ENCODE data around the gene ZNF414.

Gene ZNF414

DNA sequence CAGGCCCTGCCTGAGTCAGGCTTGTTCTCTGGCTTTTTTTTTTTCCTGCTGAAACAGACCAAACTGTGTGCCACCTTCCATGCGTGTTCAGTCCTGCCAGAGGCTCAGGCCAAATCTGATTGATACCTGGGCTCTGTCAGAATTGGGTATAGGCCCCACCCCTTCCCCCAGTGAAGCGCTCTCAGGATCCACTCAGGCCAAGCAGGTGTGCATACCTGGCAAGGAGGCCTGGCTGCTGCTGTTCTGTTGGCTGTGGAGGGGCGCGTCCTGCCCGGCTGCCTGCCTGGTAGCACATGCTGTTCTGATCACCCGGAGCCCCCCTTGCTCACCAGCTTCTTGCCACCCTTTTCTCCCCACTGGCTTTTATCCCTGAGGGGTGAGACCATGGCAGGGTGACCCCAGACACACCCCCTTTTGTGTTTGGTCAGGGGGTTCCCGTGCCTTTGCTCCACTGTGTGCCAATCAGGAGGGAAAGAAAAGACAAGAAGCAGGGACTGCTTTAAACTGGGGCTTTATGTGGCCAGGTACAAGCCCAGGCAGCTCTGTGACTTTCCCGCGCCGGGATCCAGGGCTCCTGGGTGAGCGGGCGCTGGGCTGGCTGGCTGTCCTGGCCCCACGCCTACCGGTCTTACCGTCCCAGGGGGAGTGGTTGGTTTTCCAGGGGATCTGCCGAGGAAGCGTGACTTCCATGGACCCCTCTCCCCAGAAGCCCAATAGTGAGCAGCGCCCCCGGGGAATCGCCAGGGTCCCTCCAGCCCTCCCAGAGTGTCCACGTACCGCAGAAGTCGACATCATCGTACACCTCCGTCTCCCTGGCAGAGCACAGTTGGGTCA, 24.2 kb downstream of the ZNF414 start:
- DNase-seq = no peak

DNA sequence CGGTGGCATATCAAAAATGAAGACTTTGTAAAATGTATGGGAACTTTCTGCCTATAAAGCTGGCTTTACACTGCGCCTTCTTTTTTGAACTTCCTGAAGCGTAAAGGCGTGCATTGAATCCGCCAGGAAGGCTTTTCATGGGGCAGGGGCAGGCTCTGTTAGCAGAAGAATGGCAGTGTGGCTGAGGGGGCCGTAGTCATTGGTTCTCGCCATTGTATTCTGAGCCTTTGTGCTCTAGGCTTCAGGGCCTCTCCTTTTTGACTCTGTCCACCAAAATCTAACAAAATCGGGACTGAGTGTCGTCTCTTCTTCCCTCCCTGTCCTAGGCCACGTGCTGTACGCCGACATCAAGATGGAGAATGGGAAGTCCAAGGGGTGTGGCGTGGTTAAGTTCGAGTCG, 25.6 kb downstream of the ZNF414 start:
- DNase-seq = no peak

DNA sequence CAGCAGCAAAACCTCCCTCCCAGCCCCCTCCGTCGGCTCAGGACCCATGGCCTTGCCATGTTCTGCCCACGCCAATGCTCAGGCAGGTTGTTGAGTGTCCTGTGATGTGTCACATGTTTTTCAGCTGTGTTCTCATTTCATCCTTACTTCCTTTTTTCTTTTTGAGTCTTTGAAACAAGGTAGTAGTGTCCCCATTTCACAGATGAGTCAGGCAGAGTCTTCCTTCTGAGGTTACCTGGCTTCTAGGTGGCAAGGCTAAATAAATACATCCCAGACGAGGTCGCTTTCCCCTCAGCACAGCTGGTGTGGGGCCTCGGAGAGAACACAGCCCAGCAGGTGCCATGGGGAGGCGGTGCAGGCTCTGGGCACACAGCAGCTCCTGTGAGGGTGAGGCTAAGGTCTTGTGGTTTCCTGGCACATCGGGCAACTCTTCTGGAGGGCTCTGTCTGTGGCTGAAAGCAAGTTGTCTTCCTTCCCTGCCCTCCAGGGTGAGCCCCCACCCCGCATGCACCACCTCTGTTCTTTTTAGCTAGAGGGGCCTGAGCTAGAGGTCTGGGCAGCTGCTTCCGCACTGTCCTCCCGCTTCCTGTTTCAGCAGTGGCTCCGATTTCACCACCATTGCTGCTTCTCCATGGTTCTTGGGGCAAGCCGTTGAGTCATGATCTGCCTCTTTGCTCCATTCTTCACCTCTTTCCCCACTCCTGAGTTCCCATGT, 26.7 kb downstream of the ZNF414 start:
- DNase-seq = no peak

DNA sequence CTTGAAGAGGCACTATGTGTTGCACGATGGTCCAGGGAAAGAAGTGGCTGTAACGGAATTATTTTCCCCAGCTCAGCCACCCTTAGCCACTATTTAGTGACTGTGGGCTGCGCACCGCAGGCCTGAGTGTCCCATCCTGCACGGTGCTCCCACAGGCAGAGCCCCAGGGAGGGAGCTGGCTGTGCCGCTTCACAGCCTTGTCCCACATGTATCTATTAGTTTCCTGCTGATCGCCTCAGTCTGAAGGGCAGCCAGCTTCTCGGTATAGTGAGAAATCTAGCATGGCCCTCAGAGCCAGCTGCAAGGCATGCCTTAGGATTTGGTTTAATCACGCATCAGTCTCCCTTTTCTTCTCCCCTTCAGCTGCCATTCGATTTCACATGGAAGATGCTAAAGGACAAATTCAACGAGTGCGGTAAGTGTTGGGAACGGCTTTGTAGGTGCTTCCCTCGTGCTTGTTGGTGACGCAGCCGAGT, 27.3 kb downstream of the ZNF414 start:
- DNase-seq = no peak

DNA sequence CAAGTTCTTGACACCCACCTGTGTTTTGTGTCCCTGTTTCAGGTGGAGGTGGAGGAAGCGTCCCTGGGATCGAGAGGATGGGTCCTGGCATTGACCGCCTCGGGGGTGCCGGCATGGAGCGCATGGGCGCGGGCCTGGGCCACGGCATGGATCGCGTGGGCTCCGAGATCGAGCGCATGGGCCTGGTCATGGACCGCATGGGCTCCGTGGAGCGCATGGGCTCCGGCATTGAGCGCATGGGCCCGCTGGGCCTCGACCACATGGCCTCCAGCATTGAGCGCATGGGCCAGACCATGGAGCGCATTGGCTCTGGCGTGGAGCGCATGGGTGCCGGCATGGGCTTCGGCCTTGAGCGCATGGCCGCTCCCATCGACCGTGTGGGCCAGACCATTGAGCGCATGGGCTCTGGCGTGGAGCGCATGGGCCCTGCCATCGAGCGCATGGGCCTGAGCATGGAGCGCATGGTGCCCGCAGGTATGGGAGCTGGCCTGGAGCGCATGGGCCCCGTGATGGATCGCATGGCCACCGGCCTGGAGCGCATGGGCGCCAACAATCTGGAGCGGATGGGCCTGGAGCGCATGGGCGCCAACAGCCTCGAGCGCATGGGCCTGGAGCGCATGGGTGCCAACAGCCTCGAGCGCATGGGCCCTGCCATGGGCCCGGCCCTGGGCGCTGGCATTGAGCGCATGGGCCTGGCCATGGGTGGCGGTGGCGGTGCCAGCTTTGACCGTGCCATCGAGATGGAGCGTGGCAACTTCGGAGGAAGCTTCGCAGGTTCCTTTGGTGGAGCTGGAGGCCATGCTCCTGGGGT, 28.2 kb downstream of the ZNF414 start:
- no peak for DNase-seq

DNA sequence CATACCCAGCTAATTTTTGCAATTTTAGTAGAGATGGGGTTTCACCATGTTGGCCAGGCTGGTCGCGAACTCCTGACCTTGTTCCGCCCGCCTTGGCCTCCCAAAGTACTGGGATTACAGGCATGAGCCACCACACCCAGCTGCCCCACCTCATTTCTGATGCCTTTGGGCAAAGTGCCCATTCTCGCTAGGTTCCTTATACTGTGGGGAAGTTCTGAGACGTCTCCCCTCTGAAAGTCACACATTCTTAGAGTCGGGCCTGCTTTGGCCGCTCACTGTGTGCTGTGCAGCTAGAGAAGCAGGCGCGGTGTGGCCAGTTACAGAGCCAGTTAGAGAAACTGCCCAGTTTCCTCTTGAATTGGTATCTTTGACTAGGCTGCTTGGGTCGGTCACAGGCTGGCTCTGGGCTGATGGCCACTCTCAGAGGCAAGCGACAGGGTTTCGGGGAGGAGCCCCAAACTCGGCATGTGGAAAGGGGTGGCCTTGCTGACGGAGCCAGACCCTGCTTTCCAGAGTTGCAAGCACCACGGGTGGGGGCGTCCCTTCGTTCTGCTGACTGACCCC, 29.6 kb downstream of the ZNF414 start:
- DNase-seq = no peak

DNA sequence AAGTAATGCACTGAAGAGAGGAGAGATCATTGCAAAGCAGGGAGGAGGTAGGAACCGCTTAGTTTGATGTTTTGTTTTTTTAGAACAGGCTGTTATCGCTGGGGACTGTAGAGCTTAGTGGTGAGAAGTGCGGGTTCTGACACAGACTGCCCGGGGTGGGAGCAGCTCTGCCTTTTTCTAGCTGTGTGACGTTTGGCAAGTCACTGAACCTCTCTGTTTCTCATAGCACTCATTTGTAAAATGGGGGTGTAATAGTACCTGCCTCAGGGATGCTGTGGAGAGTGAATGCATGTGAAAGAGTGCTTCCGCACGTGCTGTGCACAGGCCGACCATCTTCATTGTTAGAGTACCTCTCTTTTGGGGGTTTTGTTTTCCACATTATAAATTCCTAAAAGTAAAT, 30.8 kb downstream of the ZNF414 start:
- no peak for DNase-seq

DNA sequence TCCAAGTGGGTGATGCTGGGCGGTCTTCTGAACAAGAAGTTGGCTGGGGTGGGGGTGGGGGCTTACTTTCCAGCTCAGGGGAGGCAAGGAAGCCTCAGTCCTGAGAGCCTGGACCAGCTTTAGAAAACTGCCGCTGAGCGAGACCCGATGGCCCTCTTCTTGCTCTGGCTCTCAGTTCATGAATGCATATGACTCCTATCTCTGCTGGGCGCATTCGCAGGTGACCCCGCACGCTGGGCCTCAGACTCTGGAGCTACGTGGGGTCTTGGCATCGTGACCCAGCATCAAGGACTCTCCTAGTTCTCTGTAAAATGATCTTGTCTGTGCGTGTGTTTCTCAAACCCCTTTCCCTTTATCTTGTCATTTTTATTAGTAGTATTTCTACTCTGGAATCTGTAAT, 31.3 kb downstream of the ZNF414 start:
- DNase-seq = no peak

DNA sequence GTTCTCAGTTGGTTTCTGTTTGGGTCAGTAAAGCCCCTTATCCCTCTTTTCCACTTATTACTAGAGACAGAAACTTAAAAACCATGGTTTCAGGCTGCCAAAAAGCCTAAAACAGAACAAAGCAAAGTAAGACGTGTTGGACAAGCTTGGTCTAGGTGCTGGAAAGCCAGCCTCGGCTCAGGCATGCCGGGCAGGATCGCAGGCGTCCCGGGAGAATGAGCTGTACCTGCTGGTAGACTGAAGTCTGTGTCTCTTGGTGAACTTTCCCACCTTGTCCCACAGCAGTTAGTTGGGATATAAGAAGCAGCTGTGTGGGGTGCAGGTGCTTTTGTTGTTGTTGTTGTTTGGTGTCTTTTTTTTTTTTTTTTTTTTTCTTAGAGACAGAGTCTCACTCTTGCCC, 32.4 kb downstream of the ZNF414 start:
- DNase-seq = no peak

DNA sequence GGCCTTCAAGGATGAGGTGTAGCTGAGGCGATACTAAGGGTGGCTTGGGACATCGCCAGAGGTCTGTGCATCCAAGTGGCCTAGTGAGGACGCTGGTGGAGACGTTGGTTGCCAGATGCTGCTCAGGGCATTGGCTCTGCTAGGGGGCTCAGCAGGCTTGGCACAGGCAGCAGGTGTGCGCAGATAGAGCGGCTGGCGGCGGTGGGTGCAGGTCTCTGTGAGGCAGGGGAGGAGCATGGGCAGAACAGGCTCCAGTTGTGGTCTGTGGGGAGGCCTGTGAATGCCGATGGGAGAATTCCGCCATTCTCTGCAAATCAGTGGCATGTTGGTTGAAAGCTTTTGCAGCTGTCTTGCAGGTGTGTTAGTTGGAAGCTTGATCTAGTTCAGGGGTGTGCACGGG, 32.8 kb downstream of the ZNF414 start:
- no peak for DNase-seq

DNA sequence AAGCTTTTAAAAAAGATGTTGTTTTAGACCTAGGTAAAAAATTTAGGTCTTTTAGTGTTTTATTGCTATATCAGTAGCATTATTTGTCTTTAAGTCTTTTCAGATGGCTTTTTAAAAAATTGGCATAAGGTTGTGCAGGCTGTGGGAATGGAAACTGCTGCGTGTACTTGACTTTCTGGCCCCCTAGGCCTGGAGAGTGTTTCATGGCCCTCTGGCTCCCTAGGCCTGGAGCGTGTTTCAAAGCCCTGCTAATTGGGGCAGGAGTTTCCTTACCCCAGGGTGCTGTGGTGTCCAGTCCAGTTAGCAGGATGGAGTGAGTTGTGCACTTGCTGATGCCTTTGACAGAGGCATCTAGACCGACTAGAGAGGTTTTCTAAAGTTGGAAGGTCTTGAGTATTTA, 35.4 kb downstream of the ZNF414 start:
- no peak for DNase-seq

DNA sequence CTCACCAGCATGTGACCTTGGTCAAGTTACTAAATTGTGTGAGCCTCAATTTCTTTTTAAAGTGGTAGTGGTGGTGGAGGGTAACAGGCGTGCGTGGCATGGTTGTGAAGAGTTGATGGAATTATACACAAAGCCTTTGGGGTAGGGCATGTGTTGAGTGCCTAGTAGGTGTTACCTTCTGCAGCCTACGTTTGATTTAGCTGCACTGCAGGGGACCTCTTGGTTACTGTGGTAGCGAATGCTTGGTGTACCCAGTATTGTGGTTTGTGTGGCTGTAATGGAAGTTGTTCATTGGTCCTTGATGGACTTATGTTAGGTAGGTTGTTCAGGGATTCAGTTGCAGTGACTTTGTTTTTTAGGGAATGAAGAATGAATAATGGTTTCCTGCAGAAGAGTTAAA, 36.1 kb downstream of the ZNF414 start:
- DNase-seq = no peak

DNA sequence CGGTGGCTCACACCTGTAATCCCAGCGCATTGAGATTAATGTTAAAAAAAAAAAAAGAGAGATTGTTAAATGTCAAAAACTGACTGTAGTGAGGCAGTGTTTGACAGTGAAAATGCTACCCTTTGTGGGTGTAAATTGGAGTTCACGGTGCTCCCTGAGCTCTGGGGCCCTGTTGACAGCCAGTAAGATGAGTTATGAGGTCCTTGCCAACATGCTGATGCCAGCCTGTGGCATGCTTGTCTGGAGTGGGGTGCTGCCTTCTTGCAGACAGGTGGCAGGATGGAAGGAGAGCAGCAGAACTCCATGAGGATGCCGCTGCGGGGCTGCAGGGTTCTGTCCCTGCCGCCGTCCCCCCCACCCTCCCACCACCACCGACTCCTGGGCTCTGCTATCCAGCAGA, 37.4 kb downstream of the ZNF414 start:
- no peak for DNase-seq

DNA sequence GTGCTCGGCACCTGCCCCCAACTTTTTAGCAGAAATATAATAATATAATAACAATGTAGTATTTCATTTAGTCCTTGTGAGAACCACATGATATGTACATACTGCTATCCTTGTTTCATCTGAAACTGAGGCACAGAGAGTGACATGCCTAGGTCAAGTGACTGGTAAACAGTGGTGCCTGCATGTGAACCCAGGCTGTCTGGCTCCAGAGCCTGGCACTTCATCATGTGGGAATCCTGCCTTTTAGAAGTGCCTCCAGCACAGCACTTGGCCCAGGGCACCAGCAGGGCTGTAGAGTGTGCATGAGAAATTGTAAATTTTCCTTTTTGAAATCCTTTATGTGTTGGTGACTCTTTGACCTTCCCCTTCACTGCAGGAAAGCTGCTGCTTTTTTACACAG, 39.0 kb downstream of the ZNF414 start:
- no peak for DNase-seq

DNA sequence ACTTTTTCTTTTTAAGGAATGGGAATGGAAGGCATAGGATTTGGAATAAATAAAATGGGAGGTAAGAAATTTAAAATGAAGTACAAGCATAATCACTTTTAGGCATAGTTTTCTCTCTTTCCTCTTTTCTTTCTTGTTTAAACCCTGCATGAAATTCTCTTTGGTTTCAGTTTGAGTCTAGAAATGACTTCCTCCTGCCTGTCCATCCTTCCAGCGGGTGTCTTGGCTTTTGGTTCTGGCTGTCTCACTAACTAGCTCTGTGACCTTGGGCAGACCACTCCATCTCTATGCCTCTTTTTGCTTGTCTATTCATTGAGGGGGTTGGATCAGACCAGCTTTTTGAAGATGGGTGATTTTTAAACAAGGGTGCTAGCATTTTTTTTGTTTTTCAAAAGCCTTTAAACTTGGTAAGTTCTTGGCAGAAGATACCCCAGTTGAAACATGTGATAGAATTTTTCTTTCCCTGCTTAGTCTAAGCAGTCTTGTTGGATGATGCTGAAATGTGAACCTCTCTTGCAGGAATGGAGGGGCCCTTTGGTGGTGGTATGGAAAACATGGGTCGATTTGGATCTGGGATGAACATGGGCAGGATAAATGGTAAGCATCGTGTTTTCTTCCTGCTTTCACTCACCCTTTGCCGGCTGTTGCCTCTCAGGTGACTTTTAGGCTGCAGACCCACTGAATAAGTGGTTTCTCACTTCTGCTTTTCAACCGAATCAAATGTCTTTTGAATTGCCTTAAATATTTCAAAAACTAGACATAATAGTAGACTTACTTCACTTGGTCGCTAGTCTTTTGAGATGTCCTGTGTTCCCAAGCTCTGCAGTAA, 40.1 kb downstream of the ZNF414 start:
- DNase-seq = no peak

DNA sequence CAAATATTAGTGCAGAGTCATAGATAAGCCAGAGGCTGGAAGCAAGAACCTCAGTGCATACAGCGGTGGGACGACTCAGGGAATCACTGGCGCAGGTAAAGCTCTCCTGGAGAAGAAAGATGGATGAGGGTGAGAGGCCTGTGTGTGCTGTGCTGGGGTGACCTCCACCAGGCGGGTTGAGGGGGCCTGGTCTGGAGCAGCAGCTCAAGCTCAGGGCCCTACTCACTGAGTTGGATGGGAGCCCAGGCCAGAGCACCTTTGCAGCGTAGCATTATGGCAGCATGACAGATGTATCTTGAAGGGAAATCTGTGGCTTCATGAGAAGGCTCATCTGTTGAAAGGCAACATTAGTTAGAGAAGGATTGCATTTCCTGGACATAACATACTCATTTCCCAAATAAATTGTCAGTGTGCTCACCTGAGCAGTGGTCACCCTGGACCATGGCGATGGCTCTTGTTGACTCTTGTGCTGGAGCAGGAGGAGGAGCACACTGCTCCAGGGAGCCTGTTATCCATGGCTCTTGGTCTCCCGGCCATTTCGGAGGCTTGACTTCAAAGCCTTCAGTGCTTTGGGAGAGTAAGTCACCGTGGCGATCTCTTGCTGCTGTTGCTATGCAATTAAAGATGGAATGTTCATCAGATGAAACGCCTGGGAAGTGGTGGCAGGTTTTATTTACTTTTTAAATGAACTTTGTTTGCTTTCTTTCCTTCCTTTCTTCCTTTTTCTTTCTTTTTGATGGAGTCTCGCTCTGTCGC, 44.2 kb downstream of the ZNF414 start:
- DNase-seq = no peak

DNA sequence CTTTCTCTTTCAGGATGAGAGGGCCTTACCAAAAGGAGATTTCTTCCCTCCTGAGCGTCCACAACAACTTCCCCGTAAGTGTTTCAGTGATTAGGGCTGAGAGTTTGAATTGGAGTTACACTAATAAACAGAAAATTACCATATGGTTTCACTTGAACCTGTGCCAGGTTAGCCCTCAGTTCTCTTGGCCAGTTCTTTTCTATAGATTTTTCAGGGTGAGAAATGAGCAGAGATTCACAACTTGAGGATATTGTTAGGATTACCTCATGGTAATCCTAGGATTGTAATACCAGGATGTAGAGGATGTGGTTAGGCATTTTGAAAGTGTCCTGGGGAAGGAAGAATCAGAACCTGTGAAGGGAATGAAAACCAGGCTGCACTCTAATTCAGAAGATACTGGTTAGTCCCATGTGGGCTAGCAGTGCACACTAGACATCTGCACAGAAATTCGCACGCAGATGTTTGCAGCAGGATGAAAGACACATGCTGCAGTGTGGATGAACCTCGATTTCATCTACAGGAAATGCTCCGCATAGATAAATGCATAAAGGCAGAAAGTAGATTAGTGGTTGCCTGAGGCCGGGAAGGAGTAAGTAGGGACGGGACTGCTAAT, 45.1 kb downstream of the ZNF414 start:
- no peak for DNase-seq

DNA sequence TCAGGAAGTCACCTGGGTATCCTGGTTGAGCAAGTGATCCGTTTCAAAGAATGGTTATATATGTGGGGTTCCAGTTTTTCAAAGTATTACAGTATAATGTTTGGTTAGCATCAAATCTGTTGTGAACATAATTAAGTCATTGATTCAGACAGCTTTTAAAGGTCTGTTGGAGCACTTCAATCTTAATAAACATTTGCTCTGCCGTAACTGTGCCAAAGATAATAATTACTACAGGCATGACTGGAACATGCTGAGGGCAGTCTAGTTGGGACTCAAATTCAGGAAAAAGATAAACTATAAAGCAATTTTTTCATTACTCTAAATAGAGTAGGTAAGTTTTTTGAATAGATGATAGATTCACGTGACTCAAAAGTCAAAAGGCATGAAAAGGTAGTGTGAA, 45.8 kb downstream of the ZNF414 start:
- DNase-seq = no peak

DNA sequence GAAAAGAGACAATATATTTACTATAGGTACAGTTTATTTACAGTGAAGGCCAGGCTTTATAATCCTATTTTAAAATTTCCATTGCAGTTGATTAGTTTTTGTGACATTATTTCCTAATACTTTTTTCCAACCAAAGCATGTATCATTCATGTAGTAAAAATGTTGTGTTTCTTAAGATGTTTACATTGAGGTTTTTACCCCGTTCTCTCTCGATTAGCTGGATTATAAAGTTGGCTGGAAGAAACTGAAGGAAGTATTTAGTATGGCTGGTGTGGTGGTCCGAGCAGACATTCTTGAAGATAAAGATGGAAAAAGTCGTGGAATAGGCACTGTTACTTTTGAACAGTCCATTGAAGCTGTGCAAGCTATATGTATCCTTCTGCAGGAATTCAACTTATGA, 47.9 kb downstream of the ZNF414 start:
- no peak for DNase-seq

DNA sequence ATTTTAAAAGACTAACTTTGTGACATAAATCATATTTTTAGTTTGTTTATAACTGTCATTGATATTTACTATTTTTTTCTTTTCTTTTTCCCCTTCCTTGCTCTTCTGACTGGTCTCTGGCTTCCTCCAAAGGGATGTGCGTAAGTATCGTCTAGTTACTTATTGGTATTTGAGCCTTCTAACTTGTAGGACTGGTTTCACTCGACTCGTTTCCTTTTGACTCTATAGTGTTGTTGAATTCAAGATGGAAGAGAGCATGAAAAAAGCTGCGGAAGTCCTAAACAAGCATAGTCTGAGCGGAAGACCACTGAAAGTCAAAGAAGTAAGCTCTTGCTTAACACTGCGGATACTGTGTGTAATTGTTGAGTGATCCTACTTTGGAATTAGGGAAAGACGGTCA, 50.6 kb downstream of the ZNF414 start:
- no peak for DNase-seq

DNA sequence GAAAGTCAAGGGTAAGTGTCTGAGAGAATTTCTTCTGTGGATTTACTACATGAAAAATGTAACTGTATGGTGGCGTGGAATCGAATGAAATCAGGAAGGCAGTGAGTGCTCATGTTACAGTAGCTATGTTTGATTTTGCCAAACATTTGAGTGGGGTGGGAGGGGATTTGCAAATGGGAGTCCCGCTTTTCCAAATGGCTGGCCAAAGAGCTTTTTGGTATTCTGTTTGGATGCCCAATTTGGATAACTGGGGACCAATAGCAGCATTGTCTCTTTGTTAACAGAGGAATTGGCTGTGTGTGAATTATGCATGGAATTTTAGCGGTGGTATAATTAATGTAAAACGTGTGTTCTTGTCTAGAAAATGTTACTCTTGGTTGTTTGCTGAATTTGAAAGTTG, 51.4 kb downstream of the ZNF414 start:
- DNase-seq = no peak
